Measurements from ENCODE around the gene TUBB1. TPM values are rescaled to one million over a fixed set of nuclear protein-coding genes. Genes with fewer than 3 reads are reported as not detected.
A peak's percentile ranks its signal among the peaks of the same experiment; 100 is the strongest.

TUBB1 gene
- total and polyA plus RNA-seq, 2 of the 13 experiments (the other 11 are each of a cell fraction or from before 2014, with no cell fraction given), result 0.11 to 57.6 TPM

DNA sequence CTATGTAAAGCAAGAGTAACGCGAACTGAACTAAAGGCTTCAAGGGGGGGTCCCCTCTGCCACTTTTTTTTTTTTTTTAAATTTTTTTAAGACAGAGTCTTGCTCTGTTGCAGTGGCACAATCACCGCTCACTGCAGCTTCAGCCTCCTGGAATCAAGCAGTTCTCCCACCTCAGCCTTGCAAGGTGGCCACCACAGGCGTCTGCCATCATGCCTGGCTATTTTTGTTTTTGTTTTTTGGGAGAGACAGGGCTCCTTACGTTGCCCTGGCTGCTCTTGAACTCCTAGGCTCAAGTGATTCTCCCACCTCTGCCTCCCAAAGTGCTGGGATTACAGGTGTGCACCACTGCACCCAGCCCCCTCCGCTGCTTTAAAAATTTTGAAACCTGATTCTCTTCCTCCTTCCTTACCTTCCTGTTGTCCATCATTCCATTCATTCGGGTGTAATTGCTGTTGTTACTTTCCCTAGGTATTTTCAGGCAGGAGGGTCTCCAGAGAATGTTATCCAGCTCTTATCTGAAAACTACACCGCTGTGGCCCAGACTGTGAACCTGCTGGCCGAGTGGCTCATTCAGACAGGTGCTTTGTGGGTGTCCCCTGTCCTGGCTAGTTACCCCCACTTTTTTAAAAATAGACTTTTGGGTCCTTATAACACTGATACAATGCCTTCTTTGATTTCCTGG is 32.8 kb upstream of the TUBB1 start:
- Histone ChIP-seq H3K4me1 (ENCODE audit: insufficient read depth, low read length) (peaks cover 70% of the 10 kb centered on the region), H3K4me3 (replicated peaks in 1 of 3; ENCODE audit: insufficient read depth in 1 of 3, low read depth in 2 of 3, low read length in 3 of 3) (no peak overlapping the region), H3K36me3 (replicated peaks in 1 of 2; ENCODE audit: control insufficient read depth in 1 of 2, insufficient read depth in 2 of 2, low read length in 2 of 2) (peaks cover 43 to 62% of the 10 kb centered on the region in 2 experiments), H2AFZ (ENCODE audit: low read length) (no peak overlapping the region), H3K79me2 (ENCODE audit: insufficient read depth, low read length) (peaks cover 49% of the 10 kb centered on the region), H3K9ac (ENCODE audit: insufficient read depth, low read depth, low read length) (no peak overlapping the region), H3K27me3 (ENCODE audit: control insufficient read depth in 1 of 2, insufficient read depth in 2 of 2, low read length in 2 of 2) (no peaks in the 10 kb centered on the region; a peak in 1 of 5 replicates), H3K27ac (ENCODE audit: extremely low read length, insufficient read depth, low read length) (no peak overlapping the region), H4K20me1 (ENCODE audit: insufficient read depth, low read length) (peaks cover 21% of the 10 kb centered on the region), H3K4me2 (ENCODE audit: low read depth, low read length) (no peak overlapping the region), H3K9me3 (ENCODE audit: low read length) (no peaks in the 10 kb centered on the region)
- POLR2A ChIA-PET, result no interaction called here
- 94% methylated on average over 9 of the region's 9 CpGs for WGBS (ENCODE audit: low lambda C conversion rate)
- FAIRE-seq (no peak), DNase-seq (ENCODE audit: low spot score) (no peak), ATAC-seq (no peak)
- in situ Hi-C loops (cut with HindIII; ENCODE audit: extremely low pct_ligation_motif_present, low pct_unique_long_range_greater_than_20kb) (no loop called here), intact Hi-C loops (cut with micrococcal nuclease; ENCODE audit: unreplicated experiment) (no loop called here)
- TF ChIP-seq RBFOX2 (IDR thresholded peaks at IDR 0.05; ENCODE audit: low read depth, low read length) (0 out of 2 replicates have a peak, but pooled peaks have one; percentile 30), CREM (IDR thresholded peaks at IDR 0.05) (no peak), CREM (CRISPR knock-in tag; IDR thresholded peaks at IDR 0.05) (no peak)
- CTCF ChIA-PET (ENCODE audit: low intra/inter-chr PET ratio, low total read pairs), result no interaction called here
- no TSS peak for BruUV-seq (replicated peaks)

- Histone ChIP-seq H4K20me1 (ENCODE audit: insufficient read depth, low read length) (peaks cover 21% of the 10 kb centered on the region), H3K4me2 (ENCODE audit: low read depth, low read length) (no peak overlapping the region), H3K27me3 (ENCODE audit: control insufficient read depth in 1 of 2, insufficient read depth in 2 of 2, low read length in 2 of 2) (no peaks in the 10 kb centered on the region), H2AFZ (ENCODE audit: low read length) (no peak overlapping the region), H3K4me3 (replicated peaks in 1 of 3; ENCODE audit: insufficient read depth in 1 of 3, low read depth in 2 of 3, low read length in 3 of 3) (no peak overlapping the region), H3K9ac (ENCODE audit: insufficient read depth, low read depth, low read length) (no peak overlapping the region), H3K27ac (ENCODE audit: extremely low read length, insufficient read depth, low read length) (no peak overlapping the region), H3K79me2 (ENCODE audit: insufficient read depth, low read length) (peaks cover 43% of the 10 kb centered on the region), H3K36me3 (replicated peaks in 1 of 2; ENCODE audit: control insufficient read depth in 1 of 2, insufficient read depth in 2 of 2, low read length in 2 of 2) (peaks cover 43 to 68% of the 10 kb centered on the region in 2 experiments), H3K9me3 (ENCODE audit: low read length) (no peaks in the 10 kb centered on the region), H3K4me1 (ENCODE audit: insufficient read depth, low read length) (peaks cover 74% of the 10 kb centered on the region)
- ChIA-PET POLR2A (no interaction called here), CTCF (ENCODE audit: low intra/inter-chr PET ratio, low total read pairs) (no interaction called here)
- in situ Hi-C loops (cut with HindIII; ENCODE audit: extremely low pct_ligation_motif_present, low pct_unique_long_range_greater_than_20kb) (no loop called here), intact Hi-C loops (cut with micrococcal nuclease; ENCODE audit: unreplicated experiment) (no loop called here)
- ATAC-seq, result no peak
- FAIRE-seq, result no peak
- BruUV-seq (replicated peaks), result no TSS peak
- 95% methylated on average over 8 of the region's 8 CpGs for WGBS (ENCODE audit: low lambda C conversion rate)
- TF ChIP-seq RBM22 (optimal IDR thresholded peaks at IDR 0.05; ENCODE audit: low read length) (peak; percentile 51), ETV6 (CRISPR knock-in tag; conservative IDR thresholded peaks at IDR 0.05) (no peak)
- DNase-seq (ENCODE audit: low spot score), result no peak
Observed at GRCh38 chr20:58986968-58987517, 32.2 kb upstream of the TUBB1 start.
